G401 (cell line): ENCODE measurements around the gene TAF6. TPM values are rescaled to one million over a fixed set of nuclear protein-coding genes. Genes with fewer than 3 reads are reported as not detected.

ENCODE experiments used
- DNase-seq: peaks from one replicate; pipeline ENCODE4 v3.0.0-alpha.2; 2015; ENCODE audit warnings: low spot score
- in situ Hi-C: cut with HindIII; loops from 2 replicates; pipeline ENCODE4 v1.10.0; 2016; ENCODE audit warnings: low sequenced_read_pairs, mixed read lengths
- total RNA-seq: library from RNA; depleted of rRNA; stranded (reverse); fragments of >200 nt; shearing (Covaris generic); gene quantifications from 2 replicates; pipeline ENCODE4 v1.2.3, GENCODE V29; 2014

Gene TAF6
- total RNA-seq, 1 experiment from 2014 or later = 45.6 TPM

DNA sequence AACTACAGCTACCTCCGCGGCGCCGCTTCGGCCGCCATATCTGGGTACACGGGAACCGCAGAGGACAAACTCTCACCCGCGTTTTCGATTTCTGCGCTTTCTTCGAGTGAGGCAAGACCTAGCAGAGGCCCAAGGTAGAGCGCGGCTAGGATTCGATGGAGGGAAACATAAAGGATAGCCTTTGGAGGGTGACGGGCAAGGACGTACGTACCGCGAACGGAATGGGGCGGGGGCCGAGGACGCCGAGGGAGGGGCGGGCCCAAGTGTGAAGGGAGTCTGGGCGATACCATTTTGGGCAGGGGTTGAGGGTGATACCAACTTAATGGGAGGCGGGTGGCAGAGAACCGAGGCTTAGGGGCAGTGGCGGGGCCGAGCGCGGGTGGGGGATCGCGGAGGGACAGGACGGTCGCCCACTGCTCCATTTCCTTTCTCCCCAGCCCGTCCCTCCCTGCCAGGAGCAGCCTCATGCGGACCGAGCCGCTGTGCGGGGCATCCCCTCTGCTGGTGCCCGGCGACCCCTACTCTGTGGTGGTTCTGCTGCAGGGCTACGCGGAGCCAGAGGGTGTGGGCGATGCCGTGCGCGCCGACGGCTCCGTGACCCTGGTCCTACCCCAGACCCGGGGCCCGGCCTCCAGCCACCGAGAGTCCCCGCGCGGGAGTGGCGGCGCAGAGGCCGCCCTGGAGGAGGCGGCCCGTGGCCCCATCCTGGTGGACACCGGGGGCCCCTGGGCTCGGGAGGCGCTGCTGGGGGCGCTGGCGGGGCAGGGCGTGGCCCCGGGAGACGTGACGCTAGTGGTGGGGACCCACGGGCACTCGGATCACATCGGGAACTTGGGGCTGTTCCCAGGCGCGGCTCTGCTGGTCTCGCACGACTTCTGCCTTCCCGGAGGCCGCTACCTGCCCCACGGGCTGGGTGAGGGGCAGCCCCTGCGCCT, 8.0 kb upstream of the TAF6 start, which contains the start of gene MBLAC1:
TSS of gene MBLAC1 (plus strand) at position 37 of the 935 bp plus-strand sequence. CDS start at position 466, 429 bp downstream.
- in situ Hi-C loops = no loop called here
- DNase-seq = peak; percentile 96

DNA sequence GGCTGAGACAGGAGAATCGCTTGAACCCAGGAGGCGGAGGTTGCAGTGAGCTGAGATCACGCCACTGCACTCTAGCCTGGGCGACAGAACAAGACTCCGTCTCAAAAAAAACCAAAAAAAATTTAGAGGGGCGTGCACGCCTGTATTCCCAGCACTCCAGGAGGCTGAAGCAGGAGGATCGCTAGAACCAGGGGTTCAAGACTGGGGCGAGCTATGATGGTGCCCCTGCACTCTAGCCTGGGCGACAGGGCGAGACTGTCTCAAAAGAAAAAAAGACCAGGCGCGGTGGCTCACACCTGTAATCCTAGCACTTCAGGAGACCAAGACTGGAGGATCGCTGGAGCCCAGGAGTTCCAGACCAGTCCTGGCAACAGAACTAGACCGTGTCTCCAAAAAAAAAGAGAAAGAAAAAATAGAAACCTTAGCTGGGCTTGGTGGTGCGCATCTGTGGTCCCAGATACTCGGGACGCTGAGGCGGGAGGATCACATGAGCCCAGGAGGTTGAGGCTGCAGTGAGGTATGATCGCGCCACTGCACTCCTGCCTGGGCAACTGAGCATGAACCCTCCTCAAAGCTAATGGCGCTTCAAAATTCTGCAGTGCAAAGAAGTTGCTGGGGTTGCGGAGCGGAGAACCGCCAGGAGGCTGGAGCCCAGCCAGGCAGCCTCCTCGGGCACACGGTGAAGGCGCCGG, 7.2 kb upstream of the TAF6 start:
- no peak for DNase-seq
- in situ Hi-C loops = no loop called here

DNA sequence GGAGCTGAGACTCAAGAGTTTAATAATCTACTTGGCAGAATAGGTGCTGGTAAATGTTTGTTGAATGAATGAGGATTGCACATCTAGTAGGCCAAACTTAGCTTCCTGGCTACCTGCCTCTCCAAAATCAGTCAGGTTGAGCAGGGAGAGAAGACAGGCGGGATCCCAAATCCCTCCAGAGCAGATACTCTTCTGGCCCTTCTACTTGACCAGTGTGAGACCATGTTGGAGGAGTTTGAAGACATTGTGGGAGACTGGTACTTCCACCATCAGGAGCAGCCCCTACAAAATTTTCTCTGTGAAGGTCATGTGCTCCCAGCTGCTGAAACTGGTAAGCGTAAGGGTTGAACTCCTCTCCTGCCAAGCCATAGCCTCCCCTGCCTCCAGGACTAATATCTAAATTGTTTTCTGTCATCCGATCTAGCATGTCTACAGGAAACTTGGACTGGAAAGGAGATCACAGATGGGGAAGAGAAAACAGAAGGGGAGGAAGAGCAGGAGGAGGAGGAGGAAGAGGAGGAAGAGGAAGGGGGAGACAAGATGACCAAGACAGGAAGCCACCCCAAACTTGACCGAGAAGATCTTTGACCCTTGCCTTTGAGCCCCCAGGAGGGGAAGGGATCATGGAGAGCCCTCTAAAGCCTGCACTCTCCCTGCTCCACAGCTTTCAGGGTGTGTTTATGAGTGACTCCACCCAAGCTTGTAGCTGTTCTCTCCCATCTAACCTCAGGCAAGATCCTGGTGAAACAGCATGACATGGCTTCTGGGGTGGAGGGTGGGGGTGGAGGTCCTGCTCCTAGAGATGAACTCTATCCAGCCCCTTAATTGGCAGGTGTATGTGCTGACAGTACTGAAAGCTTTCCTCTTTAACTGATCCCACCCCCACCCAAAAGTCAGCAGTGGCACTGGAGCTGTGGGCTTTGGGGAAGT, 5.4 kb upstream of the TAF6 start:
- in situ Hi-C loops = no loop called here
- no peak for DNase-seq

DNA sequence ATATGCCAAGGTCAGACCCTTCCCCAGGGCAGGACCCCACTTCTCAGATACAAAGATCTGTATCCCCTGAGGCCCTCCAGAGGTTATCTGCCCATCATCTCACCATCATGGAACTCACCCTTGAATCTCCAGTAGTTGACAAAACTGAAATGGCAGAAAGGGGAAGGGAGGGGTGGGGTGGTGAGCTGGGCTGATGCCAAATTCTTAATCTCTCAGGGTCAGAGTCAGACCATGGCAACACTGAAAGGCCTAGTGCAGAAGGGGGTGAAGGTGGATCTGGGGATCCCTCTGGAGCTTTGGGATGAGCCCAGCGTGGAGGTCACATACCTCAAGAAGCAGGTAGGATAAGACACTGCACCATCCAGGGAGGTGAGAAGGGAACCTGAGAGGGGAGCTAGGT, 3.4 kb upstream of the TAF6 start:
- DNase-seq = no peak
- in situ Hi-C loops = no loop called here

DNA sequence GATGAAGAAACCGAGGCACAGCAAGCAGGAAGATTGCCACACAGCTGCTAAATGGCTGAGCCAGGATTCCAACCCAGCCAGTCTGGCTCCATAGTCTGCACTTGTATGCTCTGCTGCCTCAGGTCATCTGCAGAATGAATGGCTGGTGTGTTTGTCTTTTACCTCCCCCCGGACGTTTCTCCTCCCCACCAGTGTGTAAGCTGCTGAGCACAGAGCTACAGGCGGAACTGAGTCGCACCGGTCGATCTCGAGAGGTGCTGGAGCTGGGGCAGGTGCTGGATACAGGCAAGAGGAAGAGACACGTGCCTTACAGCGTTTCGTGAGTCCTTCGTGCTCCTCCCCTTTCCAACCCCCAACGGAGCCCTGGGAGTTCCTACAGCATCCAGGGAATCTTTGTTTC, 2.9 kb upstream of the TAF6 start:
- no peak for DNase-seq
- in situ Hi-C loops = no loop called here

DNA sequence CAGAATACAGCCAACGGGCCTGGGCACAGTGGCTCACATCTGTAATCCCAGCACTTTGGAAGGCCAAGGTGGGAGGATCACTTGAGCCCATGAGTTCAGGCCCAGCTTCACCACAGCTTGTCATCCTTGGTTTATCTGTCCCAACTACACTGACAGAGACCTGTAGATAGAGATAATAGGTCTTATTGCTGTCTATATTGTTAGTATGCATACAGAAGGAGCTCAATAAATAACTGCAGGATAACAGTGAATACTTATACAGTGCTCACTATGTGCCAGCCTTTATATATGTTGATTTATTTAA, 1.5 kb upstream of the TAF6 start:
- no peak for DNase-seq
- in situ Hi-C loops = no loop called here

DNA sequence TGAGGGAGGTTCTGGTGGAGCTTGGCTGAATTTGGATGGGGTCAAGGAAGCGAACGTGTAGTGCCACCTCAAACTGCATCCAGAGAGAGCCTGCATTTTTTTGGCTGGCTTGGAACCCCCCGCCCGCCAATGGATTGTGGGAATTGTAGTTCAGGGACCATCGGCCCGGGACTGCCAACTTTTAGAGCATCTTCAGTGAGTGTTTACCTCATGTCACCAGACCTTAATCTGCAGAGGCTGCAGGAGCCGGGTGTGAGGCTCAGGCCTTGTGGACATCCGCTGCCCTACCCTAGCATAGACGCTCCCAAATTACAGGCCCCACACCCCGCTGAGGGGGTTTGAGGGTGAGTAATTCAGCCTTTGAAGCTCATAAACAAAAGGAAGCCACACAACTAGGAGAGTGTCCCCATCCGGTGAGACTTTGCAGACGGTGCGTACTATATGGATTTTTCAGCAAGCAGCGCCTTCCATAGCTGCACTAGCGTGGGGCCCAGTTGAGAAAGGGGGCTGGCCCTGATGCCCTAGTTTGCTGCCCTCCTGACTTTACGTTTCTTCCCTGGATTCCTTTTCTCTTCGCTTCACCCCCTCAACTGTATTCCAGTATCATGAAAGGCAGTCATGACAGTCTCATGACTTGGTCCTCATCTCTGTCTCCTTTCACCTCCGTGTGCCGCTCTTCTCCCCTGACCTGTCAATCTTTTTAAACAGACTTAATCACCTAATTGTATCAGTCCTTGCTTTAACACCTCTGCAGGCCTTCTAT, 993 bp upstream of the TAF6 start:
- DNase-seq = peak; percentile 92
- in situ Hi-C loops = no loop called here

DNA sequence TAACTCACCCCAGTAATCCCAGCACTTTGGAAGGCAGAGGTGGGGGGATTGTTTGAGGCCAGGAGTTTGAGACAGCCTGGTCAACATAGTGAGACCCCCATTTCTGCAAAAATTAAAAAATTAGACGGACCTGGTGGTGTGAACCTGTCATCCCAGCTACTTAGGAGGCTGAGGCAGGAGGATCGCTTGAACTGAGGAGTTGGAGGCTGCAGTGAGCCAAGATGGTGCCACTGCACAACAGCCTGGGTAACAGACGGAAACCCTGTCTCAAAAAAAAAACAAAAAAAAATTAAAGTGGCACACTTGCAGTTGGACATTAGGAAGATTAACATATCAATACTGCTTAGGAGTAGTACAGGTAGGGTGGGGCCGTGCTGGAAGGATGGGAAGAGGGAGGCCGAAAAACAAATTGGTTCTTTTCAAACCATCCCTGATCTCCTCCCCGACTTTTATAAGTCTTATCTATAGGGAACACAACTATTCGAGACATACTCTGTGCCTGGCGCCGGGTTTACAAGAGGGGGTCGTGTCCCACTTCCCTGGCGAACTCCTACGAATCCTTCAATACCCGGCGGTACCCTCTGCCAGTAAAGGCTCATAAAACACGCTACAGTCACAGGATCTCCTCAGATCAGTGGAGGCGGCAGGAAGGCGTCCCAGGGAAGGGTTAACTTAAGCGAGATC, 628 bp downstream of the TAF6 start:
- no peak for DNase-seq
- in situ Hi-C loops = no loop called here

DNA sequence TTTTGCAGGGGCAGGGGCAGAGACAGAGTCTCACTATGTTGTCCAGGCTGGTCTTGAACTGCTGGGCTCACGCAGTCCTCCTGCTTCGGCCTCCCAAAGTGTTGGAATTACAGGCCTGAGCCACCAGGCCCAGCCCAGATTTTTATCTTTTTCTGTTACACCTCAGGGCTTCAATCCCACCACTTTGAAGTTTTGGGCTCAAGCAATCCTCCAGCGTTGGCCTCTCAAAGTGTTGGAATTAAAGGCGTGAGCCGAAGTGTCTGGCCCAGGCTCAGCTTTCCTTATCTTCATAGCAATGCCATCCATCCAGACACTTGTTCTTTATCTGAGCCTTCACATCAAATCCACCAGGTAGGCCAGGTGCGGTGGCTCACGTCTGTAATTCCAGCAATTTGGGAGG, 4.1 kb downstream of the TAF6 start:
- DNase-seq = no peak
- in situ Hi-C loops = no loop called here

DNA sequence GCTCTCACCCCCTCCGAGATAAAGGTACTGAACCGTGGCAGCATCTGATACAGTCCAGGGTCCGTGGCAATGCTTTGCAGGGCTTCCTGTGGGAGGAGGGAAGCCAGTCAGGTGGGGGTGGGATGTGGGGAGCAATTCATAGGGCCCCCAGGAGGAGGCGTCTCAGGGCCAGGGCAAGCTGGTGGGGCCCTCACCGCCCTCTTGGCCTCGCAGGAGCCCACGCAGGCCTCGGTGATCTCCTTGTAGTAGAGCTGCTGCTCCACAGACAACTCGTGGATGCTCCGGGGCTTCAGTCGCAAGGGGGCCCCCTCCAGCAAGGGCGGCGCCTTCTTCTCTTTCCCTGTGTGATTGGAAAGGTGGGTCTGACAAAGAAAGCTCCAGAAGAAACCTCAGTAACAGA, 7.2 kb downstream of the TAF6 start:
- no peak for DNase-seq
- in situ Hi-C loops = no loop called here

DNA sequence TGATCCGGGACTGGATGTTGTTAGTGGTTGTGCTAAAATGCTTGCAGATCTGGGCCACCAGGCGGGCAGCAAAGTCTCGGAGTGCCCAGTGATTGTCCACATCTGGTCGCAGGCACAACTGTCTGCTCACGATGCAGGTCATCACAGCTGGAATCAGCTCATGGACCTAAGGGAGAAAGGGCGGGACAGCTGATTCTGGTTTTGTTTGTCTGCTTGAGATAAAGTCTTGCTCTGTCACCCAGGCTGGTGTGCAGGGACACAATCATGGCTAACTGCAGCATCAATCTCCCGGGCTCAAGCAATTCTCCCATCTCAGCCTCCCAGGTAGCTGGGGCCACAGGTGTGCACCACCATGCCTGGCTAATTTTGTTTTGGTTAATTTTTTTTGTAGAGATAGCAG, 8.0 kb downstream of the TAF6 start:
- no peak for DNase-seq
- in situ Hi-C loops = no loop called here

DNA sequence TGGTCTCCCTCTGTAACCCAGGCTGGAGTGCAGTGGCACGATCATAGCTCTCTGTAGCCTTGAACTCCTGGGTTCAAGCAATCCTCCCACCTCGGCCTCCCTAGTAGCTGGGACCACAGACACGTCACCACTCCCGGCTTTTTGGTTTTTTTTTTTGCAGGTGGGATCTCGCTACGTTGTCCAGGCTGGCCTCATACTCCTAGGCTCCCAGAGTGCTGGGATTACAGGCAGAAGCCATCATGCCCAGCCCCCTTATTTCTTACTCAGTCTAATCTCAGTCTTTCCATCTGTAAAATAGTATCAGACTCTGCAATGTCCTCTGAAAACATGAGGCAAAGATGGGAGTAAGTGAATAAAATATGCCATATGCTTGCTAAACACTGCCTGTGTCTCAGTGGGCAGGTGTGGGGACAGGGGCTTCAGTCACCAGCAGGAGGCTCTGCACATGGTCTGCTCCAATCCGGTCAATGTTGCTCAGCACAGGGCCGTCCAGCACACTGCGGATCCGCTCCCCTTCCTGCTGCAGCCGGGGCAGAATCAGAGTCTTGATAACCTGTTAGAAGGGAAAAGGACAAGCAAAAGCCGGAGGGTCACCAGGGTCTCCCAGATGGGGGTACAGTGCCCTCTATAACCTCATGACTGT, 9.5 kb downstream of the TAF6 start:
- DNase-seq = no peak
- in situ Hi-C loops = no loop called here

DNA sequence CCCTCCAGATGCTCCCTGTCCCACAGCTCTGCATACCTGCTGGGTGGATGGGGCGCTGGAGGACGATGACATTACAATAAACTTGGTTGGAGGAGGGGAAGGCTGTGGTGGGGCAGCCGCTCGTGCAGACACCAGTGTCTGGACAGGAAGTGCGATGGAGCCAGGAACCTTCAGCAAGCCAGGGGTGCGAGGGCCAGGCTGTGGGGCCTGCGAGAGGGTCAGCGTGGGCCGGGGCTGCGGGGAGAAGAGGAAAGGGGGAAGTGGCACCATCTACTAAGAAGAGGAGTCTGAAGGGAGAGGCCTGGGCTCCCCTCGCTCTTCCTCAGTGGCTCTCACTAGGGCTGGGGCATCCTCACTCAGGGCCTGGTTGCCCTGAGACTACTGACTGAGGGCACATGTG, 11.3 kb downstream of the TAF6 start:
- DNase-seq = no peak
- in situ Hi-C loops = no loop called here

DNA sequence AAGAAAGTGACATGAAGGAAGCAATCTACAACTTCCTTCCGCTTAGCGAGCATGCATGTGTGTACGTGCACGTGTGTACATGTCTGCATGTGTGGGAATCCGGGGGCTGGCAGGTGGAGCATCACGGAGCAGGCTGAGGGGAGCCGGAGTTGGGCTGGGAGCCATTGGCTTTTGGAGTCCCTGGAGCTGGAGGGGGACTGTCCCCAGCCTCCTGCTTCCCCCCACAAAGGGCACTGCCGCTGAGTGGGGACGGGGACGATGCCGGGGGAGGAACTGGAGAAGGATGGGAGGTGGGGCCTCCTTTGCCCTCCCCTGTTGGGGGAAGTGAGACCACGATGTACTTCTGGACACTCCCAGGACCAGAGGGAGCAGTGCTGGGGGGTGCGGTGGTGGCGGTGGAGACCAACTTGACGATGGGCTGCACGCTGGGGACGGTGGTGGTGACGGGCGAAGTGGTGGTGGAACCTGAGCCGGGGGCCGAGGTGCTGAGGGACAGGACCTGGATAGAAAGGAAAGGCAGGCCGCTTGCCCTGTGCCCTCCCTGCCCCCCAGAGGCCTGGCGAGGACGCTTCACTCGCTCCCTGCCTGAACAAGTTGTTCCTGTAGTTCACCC, 11.9 kb downstream of the TAF6 start:
- DNase-seq = no peak
- in situ Hi-C loops = no loop called here

DNA sequence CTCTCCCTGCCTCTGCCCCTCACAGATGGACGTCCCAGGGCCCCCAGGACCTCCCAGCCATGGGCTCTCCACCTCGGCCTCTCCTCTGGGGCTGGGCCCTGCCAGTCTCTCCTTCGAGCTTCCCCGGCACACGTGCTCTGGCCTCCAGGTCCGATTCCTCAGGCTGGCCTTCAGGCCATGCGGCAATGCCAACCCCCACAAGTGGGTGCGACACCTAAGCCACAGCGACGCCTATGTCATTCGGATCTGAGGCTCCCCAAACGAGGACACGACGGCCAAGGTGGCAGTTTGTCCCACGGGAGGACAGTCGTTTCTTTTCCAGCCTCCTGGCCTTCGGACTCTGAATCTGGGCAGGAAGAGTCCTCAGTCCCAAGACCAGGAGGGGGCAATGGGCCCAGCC, 12.5 kb downstream of the TAF6 start:
- no peak for DNase-seq
- in situ Hi-C loops = no loop called here

DNA sequence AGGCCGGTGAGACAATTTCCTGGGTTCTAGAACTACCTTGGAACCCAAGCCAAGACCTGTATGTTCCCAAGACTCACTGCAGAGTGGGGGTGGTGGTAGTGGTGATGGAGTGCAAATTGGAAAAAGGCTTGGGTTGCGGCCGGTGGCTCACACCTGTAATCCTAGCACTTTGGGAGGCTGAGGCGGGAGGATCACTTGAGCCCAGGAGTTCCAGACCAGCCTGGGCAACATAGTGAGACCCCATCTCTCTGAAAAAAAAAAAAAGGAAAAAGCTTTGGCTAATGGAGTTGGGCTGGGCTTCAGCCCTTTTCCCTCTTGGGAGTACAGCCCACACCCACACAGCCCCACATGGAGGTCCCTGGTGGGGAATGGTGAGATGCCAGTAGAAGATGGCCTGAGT, 13.6 kb downstream of the TAF6 start:
- in situ Hi-C loops = no loop called here
- no peak for DNase-seq

DNA sequence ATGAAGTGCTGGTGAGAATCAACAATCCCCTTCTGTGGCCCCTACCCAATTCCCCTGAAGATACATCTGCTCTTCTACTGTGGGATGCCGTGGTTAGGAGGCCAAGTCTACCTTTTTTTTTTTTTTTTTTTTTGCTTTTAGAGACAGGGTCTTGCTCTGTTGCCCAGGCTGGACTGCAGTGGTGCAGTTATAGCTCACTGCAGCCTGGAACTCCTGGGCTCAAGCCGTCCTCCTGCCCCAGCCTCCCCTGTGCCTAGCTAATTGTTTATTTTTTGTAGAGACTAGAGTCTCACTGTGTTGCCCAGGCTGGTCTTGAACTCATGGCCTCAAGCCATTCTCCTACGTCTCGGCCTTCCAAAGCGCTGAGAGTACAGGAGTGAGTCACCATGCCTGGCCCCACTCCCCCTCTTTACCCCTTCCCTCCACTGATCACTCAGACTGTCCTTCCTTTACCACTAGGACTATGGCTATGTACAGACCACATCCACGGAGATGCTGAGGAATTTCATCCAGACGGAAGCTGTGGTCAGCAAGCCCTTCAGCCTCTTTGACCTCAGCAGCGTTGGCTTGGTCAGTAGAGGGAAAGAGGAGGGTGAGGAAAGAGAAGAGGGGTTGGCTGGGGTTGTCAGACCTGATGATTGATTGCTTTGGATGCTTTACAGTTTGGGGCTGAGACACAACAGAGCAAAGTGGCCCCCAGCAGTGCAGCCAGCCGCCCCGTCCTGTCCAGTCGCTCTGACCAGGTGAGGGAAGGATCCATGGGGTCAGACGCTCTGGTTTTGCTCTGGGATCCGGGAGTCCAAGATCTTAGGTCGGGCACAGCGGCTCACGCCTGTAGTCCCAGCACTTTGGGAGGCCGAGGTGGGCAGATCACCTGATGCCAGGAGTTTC, 16.0 kb downstream of the TAF6 start:
- no peak for DNase-seq
- in situ Hi-C loops = no loop called here
